OCI-LY7 (cell line): ENCODE measurements around the gene OR51D1. TPM values are rescaled to one million over a fixed set of nuclear protein-coding genes. Genes with fewer than 3 reads are reported as not detected.

ENCODE experiments used
- BruUV-seq: library from RNA; stranded (reverse); fragments of 400-500 nt; replicated peaks from 2 replicates; lab custom pipeline; 2021; lab: Mats Ljungman, UMichigan
- CTCF ChIA-PET: fragments of 300-600 bp; sonication (Branson Sonifier 250); formaldehyde crosslinking; loops from one replicate; lab custom pipeline; 2022; ENCODE audit warnings: antibody characterized with exemption; ENCODE audit not compliant: unreplicated experiment; lab: Charles Lee
- POLR2A ChIA-PET: fragments of 300-600 bp; sonication (Branson Sonifier 250); formaldehyde crosslinking; loops from one replicate; lab custom pipeline; 2022; ENCODE audit warnings: antibody characterized with exemption; lab: Charles Lee
- DNase-seq: peaks from one replicate; pipeline ENCODE4 v3.0.0-alpha.2; 2015; ENCODE audit warnings: low spot score
- H2AFZ ChIP-seq: fragments of 200-600 bp; sonication (generic), shearing (Covaris generic); 2 replicates; pipeline ENCODE4 v1.6.1; 2014; ENCODE audit warnings: mild to moderate bottlenecking, antibody characterized with exemption, low read length, moderate library complexity
- H3K27ac ChIP-seq: fragments of 200-600 bp; sonication (generic); 2 replicates; pipeline ENCODE4 v1.5.1; 2014; ENCODE audit warnings: mixed run types, low read depth, mild to moderate bottlenecking, moderate library complexity, low read length, inconsistent platforms; ENCODE audit not compliant: poor library complexity, severe bottlenecking
- H3K36me3 ChIP-seq: fragments of 200-600 bp; sonication (generic); 2 replicates; pipeline ENCODE4 v1.6.1; 2014; ENCODE audit warnings: mild to moderate bottlenecking, antibody characterized with exemption, low read length, moderate library complexity, mixed read lengths; ENCODE audit not compliant: insufficient read depth
- H3K4me1 ChIP-seq: fragments of 200-600 bp; sonication (generic); 2 replicates; pipeline ENCODE4 v1.5.1; 2014; ENCODE audit warnings: mild to moderate bottlenecking, low read length; ENCODE audit not compliant: insufficient read depth, poor library complexity, severe bottlenecking
- H3K4me2 ChIP-seq: fragments of 200-600 bp; sonication (generic); 2 replicates; pipeline ENCODE4 v1.6.1; 2014; ENCODE audit warnings: mild to moderate bottlenecking, low read length
- H3K4me3 ChIP-seq: fragments of 200-600 bp; sonication (generic); 2 replicates; pipeline ENCODE4 v1.5.1; 2014; ENCODE audit warnings: mild to moderate bottlenecking, low read depth, low read length; ENCODE audit not compliant: poor library complexity, severe bottlenecking
- H3K79me2 ChIP-seq: fragments of 200-600 bp; sonication (generic); 2 replicates; pipeline ENCODE4 v1.6.1; 2016; ENCODE audit warnings: low read depth, mild to moderate bottlenecking, low read length, moderate library complexity, mixed read lengths; ENCODE audit not compliant: insufficient read depth
- H3K9me2 ChIP-seq: fragments of 200-600 bp; sonication (generic); 2 replicates; pipeline ENCODE4 v1.6.1; 2016; ENCODE audit warnings: mild to moderate bottlenecking, low read length, mixed read lengths; ENCODE audit not compliant: insufficient read depth
- H3K9me3 ChIP-seq: fragments of 200-600 bp; sonication (generic); 2 replicates; pipeline ENCODE4 v1.6.1; 2014; ENCODE audit warnings: mild to moderate bottlenecking, mixed run types, low read length, mixed read lengths
- H4K20me1 ChIP-seq: fragments of 200-600 bp; sonication (generic); 2 replicates; pipeline ENCODE4 v1.6.1; 2014; ENCODE audit warnings: mild to moderate bottlenecking, antibody characterized with exemption, low read length, moderate library complexity, mixed read lengths; ENCODE audit not compliant: insufficient read depth
- EZH2phosphoT487 ChIP-seq: fragments of 200-600 bp; sonication (generic); IDR thresholded peaks from 2 replicates; pipeline ENCODE4 v1.6.1; 2018; ENCODE audit warnings: low read depth, borderline replicate concordance, mild to moderate bottlenecking, mixed run types, antibody characterized with exemption, low read length, moderate library complexity, mixed read lengths
- intact Hi-C: fragments of 100-400 bp; cut with micrococcal nuclease; formaldehyde crosslinking; loops from one replicate; pipeline ENCODE4 v1.10.0; 2022; ENCODE audit not compliant: unreplicated experiment
- total RNA-seq, 2 experiments: library from RNA; depleted of rRNA in 1 of 2; stranded (reverse); fragments of >200 nt in 1 of 2; shearing (Covaris generic) in 1 of 2; gene quantifications; 2 replicates each; pipeline ENCODE4 v1.2.3, GENCODE V29; 2014 to 2022
- TF ChIP-seq, protein P1 (sequence below): fragments of 200-600 bp; sonication (generic); conservative IDR thresholded peaks from 2 replicates; pipeline ENCODE4 v1.5.1; 2014; ENCODE audit warnings: mild to moderate bottlenecking, antibody characterized with exemption, low read length, moderate library complexity, mixed read lengths

The OR51D1 gene
- total RNA-seq, 2 experiments from 2014 or later: not detected

DNA sequence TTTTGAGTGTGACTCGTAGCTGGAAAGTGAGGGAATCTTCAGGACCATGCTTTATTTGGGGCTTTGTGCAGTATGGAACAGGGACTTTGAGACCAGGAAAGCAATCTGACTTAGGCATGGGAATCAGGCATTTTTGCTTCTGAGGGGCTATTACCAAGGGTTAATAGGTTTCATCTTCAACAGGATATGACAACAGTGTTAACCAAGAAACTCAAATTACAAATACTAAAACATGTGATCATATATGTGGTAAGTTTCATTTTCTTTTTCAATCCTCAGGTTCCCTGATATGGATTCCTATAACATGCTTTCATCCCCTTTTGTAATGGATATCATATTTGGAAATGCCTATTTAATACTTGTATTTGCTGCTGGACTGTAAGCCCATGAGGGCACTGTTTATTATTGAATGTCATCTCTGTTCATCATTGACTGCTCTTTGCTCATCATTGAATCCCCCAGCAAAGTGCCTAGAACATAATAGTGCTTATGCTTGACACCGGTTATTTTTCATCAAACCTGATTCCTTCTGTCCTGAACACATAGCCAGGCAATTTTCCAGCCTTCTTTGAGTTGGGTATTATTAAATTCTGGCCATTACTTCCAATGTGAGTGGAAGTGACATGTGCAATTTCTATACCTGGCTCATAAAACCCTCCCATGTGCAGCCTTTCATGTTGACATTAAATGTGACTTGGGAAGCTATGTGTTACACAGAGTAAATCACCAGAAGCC, 17.5 kb downstream of the OR51D1 start:
- Histone ChIP-seq H3K4me1 (no peaks in the 10 kb centered on the region), H3K4me2 (no peak overlapping the region), H3K4me3 (no peak overlapping the region), H3K79me2 (no peaks in the 10 kb centered on the region), H3K9me3 (no peaks in the 10 kb centered on the region), H4K20me1 (no peaks in the 10 kb centered on the region), H2AFZ (no peak overlapping the region), H3K36me3 (no peaks in the 10 kb centered on the region), H3K9me2 (no peaks in the 10 kb centered on the region), H3K27ac (no peak overlapping the region)
- ChIA-PET CTCF (no interaction called here), POLR2A (no interaction called here)
- no peak for DNase-seq
- intact Hi-C loops: no loop called here
- no TSS peak for BruUV-seq
- TF ChIP-seq, protein P1, sequence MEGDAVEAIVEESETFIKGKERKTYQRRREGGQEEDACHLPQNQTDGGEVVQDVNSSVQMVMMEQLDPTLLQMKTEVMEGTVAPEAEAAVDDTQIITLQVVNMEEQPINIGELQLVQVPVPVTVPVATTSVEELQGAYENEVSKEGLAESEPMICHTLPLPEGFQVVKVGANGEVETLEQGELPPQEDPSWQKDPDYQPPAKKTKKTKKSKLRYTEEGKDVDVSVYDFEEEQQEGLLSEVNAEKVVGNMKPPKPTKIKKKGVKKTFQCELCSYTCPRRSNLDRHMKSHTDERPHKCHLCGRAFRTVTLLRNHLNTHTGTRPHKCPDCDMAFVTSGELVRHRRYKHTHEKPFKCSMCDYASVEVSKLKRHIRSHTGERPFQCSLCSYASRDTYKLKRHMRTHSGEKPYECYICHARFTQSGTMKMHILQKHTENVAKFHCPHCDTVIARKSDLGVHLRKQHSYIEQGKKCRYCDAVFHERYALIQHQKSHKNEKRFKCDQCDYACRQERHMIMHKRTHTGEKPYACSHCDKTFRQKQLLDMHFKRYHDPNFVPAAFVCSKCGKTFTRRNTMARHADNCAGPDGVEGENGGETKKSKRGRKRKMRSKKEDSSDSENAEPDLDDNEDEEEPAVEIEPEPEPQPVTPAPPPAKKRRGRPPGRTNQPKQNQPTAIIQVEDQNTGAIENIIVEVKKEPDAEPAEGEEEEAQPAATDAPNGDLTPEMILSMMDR: no peak
- TF ChIP-seq EZH2phosphoT487: no peak

DNA sequence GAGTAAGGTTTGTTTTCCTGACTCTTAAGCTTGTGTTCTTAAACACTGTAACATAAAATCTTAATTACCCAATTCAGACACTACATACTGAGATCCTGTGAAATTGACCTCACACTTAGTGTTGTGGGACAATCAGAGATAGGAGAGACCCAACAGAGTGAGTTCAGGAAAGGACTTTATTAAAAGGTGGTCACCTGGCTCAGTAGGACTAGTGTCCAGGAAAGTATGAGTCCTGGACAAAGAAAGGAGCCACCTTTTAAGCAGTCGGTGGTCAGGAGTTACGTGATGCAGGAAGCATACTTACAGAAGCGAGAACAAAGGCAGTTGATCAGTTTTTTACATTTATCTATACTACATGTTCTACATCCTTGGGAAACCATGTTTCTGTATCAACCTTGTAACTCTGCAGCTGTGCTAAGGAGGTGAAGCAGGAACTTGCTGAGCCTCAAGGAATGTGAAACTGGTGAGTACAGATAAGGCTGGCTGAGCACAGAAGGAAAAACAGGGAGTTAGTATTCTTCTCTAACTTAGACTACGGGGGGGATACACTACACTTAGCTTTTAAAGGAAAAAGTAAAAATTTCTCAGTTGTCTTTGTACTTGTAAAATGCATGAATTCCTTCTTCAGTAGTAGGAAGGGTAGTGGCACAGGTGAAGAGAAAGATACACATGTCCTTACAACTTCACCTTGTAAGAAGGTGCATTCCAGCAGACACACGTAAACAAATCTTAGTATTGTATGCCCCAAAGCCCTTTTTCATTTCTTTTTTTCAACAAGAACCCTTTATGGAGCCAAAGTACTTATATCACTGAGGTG, 21.6 kb downstream of the OR51D1 start:
- no peaks in the 10 kb centered on the region for H3K36me3 ChIP-seq
- no peaks in the 10 kb centered on the region for H3K4me1 ChIP-seq
- no peak for DNase-seq
- no peaks in the 10 kb centered on the region for H4K20me1 ChIP-seq
- no peak overlapping the region for H3K27ac ChIP-seq
- H3K9me2 ChIP-seq: no peaks in the 10 kb centered on the region
- POLR2A ChIA-PET: interaction anchor here (0.7 kb wide), 1 partner anchor 9 kb away, joined by 3 read pairs; no protein-coding TSS in a partner anchor
- H2AFZ ChIP-seq: no peak overlapping the region
- TF ChIP-seq EZH2phosphoT487: no peak
- TF ChIP-seq, protein P1: no peak
- H3K9me3 ChIP-seq: no peaks in the 10 kb centered on the region
- no peak overlapping the region for H3K4me3 ChIP-seq
- CTCF ChIA-PET: no interaction called here
- H3K79me2 ChIP-seq: no peaks in the 10 kb centered on the region
- BruUV-seq: no TSS peak
- intact Hi-C loops: no loop called here
- H3K4me2 ChIP-seq: no peak overlapping the region

DNA sequence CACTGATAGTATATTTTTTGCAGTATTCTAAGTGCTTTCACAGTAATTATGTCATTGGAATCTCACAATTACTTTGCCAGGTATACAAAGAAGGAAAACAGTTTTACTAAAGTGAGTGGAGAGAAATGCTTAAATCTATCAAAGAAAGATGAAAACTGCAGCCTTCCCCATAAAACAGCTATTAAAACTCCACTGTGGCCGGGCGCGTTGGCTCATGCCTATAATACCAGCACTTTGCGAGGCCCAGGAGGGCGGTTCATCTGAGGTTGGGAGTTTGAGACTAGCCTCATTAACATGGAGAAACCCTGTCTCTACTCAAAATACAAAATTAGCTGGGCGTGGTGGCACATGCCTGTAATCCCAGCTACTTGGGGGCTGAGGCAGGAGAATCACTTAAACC, 25.6 kb downstream of the OR51D1 start:
- Histone ChIP-seq H3K27ac (no peak overlapping the region), H3K9me2 (no peaks in the 10 kb centered on the region), H3K9me3 (no peaks in the 10 kb centered on the region), H3K4me3 (no peak overlapping the region), H3K79me2 (no peaks in the 10 kb centered on the region), H3K4me1 (no peaks in the 10 kb centered on the region), H3K4me2 (no peak overlapping the region), H3K36me3 (no peaks in the 10 kb centered on the region), H4K20me1 (no peaks in the 10 kb centered on the region), H2AFZ (no peak overlapping the region)
- DNase-seq: no peak
- intact Hi-C loops: no loop called here
- ChIA-PET POLR2A (no interaction called here), CTCF (no interaction called here)
- TF ChIP-seq, protein P1: no peak
- no peak for TF ChIP-seq EZH2phosphoT487
- BruUV-seq: no TSS peak
